HPDE6-E6E7 (cell line): Measurements from ENCODE around the gene GSTT2B.
"Not testable (repeated sequence)": the region's sequence is repeated elsewhere in the genome, so short reads cannot be mapped to it uniquely, and the experiment has no call there.

Experiments used
- DNase-seq: peaks from one replicate; pipeline ENCODE4 v3.0.0; 2011; ENCODE audit warnings: missing footprints; ENCODE audit errors: extremely low spot score

Gene GSTT2B

DNA sequence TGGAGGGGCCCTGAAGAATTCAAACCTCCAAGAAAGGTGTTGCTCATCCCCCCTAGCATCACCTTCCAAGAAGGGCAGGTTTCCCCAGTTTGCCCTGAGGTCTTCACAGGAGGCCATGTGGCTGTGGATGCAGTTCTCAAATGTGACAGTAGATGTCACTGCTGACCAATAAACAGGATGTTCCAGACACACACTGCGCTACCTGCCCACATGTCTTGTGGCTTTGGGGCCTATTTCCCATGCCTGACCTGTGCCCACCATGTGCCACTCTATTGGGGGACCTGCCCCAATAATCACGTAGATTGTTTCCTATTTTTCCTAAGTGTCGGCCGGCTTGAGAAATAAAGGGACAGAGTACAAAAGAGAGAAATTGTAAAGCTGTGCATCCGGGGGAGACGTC is 23.4 kb upstream of the GSTT2B start:
- DNase-seq, result no peak

DNA sequence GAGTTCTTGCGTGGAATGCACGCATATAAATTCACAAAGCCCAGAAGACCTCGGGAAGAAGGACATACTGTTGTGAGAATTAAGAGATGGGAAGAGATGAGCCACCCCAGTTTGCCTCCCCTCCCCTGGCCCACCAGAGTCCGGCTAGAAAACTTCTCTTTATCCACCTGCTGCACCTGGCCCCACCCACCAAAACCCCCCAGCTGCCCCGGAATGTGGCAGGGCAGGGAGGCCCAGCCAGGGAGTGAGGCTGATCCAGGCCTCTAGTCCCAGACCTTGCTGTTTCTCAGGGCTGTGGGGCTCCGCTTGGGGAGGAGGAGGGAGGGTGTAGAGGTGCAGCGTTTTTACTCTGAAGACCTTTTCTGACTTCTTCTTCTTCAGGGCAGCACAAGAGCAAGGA is 19.6 kb upstream of the GSTT2B start:
- DNase-seq, result not testable (repeated sequence)

DNA sequence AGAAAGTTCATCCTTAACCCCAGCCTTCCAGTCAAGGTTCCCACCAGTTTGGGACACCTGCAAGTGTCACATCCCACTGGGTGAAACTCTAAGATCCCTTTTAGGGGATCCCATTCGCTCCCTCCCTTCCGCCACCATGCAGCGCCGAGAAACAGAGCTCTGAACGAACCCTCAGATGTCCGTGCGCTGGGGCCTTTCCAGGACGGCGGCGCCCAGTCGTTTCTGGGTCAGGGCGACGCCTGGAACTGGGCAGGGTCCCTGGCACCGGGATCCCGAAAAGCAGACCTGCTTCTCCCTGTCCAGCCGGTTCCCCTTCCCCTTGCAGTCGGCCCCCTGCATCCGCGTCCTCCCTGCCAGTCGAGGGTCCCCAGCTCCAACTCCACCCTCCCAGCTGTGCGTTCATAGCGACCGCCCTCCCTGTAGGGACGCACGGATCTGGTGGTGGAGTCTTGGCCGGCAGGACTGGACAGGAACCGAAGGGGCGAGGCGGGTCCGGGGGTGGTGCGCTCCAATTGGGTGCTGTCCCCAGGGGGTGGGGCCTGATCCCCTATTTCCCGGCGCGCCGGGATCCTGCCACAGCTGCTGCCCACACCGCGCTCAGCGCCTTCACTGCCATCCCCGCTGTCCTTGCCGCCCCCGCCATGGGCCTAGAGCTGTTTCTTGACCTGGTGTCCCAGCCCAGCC is 18.7 kb upstream of the GSTT2B start, which contains the start of gene GSTT2:
TSS of gene GSTT2 (plus strand) at position 578 of the 684 bp plus-strand sequence.
- DNase-seq, result not testable (repeated sequence)

DNA sequence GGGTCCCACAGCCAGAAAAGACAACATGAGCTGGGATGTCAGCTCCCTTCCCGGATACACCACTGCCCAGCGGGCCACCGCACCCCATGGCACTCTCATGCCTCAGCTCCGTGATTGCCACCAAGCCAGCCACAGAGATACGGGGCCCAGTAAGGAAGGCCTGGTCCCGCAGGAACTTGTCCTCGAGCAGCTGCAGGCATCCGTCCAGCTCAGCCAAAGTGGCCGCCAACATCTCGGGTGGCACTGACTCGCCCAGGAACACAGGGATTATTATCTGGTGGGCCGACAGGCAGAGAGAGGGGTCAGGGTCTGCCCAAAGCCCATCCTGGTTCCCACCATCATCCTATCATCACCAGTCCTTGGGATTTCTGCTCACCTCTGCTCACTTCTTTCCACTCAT is 16.3 kb upstream of the GSTT2B start:
- DNase-seq, result not testable (repeated sequence)

DNA sequence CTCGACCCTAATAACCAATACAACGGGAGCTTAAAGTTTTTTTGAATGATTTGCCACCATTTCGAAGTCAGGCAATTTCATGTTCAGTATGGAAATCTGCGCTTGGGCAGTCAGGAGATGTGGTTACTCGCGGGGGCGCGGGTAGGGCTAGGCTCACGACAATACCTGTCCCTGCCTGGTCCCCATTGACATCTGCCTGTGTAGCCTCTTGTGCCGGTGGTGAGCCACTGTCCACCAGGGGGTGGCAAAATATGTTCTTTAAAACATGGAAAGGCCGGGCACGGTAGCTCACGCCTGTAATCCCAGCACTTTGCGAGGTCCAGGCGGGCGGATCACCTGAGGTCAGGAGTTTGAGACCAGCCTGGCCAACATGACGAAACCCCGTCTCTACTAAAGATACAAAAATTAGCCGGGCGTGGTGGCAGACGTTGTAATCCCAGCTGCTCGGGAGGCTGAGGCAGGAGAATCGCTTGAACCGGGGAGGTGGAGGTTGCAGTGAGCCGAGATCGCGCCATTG is 13.9 kb upstream of the GSTT2B start:
- not testable (repeated sequence) for DNase-seq

DNA sequence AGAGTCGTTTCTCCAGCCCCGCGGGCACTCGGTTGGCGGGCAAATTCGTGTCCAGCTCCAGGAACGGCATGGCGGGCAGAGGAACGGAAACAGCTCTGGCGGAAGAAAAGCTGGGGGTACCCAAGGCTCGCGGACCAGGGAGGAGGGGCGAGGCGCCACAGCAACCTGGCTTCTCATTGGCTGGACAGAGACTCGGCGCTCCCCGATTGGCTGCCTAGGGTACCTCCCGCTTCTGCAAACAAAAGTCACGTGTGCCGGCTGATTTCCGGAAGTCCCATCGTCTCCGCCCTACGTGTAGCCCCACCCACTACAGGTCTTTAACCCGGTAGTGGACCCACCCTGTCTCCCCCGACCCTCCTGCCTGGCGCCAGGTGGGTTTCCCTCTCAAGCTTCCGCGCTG is 13.3 kb upstream of the GSTT2B start, which contains the start of gene DDT:
TSS of gene DDT (minus strand) at position 97 of the 400 bp plus-strand sequence. CDS start at position 70, 27 bp downstream.
- DNase-seq, result not testable (repeated sequence)

DNA sequence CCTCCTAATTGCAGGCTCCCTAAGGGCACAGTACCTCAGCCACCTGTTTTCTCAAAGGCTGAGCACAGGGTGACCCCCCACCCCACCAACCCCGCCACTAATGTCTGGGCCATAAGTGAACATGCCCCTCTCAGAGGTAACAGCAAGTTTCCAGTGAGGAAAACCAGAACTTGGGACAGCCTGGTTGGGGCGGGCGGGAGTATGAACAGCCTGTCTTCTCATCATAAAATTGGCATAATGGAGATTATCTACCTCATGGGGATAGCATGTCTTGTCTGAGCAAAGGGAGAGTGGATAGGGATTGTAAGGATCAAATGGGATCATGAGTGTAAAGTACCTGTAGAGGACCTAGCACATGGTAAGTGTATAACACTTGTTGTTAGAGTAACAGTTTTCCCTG is 10.9 kb upstream of the GSTT2B start:
- DNase-seq, result not testable (repeated sequence)

DNA sequence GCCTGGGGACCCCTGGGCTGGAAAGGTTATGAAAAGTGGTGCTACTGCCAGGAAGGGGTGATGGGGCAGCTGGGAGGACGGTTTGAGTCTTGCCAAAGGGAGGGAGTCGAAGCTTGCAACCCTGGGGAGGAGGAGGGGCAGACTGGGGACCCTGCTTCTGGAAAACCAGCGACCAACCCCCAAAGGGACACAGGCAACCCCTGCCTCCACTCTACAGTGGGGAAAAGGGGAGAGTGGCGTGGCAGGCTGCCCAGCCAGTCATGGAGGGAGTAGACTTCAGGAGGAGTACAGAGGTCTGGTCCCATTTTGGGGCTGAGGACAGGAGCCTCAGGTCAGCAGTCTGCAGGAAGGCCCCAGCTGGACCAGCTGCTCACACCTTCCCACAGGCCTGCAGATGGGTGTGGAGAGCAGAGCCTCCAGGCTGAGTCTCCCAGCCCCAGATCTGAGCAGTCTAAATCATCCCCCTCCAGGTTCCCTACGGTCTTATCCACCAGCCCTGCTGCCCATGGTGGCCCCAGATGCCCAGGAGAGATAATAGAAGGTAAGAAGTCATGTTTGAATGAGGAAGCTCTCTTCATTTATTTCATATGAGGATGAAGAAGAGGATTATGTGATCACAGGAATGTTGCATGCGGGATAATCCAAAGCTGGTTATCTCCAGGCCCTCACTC is 10.0 kb upstream of the GSTT2B start:
- no peak for DNase-seq

DNA sequence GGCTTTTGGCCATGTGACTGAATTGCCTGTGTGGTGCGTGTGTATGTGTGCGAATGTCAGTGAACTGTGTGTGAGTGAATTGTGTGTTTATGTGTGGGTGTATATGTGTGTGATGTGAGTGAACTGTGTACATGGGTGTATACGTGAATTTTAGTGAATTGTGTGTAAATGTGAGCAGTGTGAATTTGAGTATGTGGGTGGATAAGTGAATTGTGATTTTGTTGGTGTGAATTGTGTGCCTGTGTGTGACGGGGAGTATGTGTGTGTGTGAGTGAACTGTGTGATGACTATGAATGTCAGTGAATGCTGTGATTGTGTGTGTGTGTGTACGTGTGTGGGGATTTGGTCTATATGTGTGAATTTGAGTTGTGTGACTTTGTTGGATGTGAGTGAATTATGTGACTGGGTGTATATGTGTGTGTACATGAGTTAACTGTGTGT is 9.2 kb upstream of the GSTT2B start:
- DNase-seq, result no peak

DNA sequence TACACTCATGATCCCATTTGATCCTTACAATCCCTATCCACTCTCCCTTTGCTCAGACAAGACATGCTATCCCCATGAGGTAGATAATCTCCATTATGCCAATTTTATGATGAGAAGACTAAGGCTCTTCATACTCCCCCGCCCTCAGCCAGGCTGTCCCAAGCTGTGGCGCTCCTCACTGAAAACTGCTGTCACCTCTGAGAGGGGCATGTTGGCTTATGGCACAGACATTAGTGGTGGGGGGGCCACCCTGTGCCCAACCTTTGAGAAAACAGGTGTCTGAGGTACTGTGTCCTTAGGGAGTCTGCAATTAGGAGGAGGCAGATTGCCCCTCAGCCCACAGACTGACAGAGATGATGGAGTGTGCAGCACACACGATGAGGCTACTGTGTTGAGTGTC is 8.1 kb upstream of the GSTT2B start:
- no peak for DNase-seq

DNA sequence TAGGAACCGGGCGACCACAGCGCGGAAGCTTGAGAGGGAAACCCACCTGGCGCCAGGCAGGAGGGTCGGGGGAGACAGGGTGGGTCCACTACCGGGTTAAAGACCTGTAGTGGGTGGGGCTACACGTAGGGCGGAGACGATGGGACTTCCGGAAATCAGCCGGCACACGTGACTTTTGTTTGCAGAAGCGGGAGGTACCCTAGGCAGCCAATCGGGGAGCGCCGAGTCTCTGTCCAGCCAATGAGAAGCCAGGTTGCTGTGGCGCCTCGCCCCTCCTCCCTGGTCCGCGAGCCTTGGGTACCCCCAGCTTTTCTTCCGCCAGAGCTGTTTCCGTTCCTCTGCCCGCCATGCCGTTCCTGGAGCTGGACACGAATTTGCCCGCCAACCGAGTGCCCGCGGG is 5.6 kb upstream of the GSTT2B start, which contains the start of gene DDTL:
TSS of gene DDTL (plus strand) at position 321 of the 400 bp plus-strand sequence. CDS start at position 348, 27 bp downstream.
- DNase-seq, result not testable (repeated sequence)

DNA sequence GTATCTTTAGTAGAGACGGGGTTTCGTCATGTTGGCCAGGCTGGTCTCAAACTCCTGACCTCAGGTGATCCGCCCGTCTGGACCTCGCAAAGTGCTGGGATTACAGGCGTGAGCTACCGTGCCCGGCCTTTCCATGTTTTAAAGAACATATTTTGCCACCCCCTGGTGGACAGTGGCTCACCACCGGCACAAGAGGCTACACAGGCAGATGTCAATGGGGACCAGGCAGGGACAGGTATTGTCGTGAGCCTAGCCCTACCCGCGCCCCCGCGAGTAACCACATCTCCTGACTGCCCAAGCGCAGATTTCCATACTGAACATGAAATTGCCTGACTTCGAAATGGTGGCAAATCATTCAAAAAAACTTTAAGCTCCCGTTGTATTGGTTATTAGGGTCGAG is 5.1 kb upstream of the GSTT2B start:
- not testable (repeated sequence) for DNase-seq

DNA sequence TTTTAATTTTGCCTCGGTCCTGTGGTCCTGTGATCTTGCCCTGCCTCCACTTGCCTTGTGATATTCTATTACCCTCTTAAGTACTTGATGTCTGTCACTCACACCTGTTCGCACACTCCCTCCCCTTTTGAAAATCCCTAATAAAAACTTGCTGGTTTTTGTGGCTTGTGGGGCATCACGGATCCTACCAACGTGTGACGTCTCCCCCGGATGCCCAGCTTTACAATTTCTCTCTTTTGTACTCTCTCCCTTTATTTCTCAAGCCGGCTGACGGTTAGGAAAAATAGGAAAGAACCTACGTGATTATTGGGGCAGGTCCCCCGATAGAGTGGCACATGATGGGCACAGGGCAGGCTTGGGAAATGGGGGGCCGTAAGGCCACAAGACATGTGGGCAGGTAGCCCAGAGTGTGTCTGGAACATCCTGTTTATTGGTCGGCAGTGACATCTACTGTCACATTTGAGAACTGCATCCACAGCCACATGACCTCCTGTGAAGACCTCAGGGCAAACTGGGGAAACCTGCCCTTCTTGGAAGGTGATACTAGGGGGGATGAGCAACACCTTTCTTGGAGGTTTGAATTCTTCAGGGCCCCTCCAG is 4.6 kb downstream of the GSTT2B start:
- not testable (repeated sequence) for DNase-seq

DNA sequence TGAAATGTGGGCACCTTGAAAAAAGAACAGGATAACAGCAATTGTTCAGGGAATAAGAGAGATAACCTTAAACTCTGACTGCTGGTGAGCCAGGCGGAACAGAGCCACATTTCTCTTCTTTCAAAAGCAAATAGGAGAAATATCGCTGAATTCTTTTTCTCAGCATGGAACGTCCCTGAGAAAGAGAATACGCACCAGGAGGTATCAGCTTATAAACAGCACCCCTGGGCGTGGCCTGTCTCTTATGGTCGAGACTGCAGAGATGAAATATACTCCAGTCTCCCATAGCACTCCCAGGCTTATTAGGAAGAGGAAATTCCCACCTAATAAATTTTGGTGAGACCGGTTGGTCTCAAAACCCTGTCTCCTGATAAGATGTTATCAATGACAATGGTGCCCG is 5.1 kb downstream of the GSTT2B start:
- DNase-seq, result not testable (repeated sequence)

DNA sequence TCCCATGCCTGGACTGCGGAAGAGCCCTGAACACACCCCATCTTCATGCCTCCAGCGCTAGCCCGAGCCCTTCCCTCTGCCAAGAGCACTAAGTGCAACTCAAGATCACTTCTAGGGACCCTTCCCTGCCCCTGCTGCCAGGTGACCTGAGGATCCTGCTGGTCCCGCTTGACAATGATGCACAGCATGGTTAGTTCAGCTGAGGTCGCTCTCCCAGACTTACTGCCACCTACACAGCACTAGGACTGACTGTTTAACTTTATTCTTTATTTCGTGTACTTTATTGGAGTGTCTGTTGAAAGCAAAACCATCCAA is 6.0 kb downstream of the GSTT2B start:
- DNase-seq, result not testable (repeated sequence)

DNA sequence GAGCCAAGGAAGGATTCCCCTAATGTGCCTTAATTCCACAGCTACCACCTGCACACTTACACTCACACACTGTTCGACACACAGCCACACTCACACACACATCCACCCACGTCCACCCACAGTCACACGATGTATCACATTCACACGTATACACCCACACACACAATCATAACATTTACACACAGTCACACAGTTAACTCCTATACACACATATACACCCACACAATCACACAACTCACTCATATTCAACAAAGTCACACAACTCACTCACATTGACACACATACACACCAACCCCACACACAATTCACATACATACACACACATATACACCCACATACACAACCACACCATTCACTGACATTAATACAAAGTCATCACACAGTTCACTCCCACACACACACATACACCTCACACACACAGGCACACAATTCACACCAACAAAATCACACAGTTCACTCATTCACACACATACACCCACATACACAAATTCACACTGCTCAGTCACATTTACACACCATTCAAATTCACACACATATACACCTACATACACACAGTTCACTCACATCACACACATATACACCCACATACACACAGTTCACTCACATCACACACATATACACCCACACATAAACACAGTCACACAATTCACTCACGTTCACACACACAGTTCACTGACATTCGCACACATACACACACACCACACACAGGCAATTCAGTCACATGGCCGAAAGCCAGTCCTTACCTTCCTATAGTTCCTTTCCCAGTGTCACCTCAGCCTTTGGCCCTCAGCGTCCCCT is 6.6 kb downstream of the GSTT2B start:
- not testable (repeated sequence) for DNase-seq

DNA sequence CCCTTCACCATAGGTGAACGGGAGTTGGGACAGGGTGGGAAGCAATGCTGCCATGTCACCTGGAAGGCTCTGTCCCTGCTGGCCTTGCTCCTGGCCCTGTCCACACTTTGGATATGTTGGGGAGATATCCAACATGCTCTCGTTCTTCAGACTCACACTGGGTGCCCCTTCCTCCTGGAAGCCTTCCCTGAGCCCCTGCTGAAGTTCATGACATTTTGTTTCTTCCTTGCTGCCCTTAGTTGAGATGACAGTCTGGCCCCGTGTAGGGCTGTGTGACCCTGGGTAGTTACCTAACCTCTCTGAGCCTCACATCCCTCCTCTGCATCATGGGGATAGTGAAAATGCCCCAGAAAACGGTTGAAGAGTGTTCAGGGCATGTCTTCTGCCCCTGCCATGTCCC is 7.5 kb downstream of the GSTT2B start:
- DNase-seq, result not testable (repeated sequence)

DNA sequence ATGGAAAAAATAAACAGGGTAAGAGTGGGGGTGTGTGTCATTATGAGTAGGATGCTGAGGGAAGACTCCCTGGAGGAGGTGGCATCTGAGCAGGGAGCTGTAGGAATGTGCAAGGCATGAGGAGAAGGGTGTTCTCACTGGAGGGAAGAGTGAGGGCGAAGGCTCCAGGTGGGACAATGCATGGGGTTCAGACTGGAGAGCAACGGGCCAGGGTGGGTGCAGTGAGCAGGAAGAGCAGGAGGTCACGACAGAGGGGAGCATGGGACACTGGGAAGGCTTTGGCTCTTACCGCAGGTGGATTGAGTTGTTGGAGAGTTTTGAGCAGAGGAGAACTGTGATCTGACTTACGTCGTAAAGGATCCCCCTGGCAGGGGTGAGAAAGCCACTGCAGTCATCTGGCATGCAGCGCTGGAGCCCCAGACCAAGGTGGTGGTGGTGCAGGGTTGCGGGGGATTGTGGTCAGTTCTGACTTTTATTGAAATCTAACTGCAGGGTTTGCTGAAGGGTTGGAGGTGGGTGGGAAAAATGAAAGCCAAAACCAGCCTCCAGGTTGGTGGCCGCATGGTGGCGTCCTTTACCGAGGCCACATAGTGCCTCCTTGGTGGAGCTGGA is 8.1 kb downstream of the GSTT2B start:
- not testable (repeated sequence) for DNase-seq

DNA sequence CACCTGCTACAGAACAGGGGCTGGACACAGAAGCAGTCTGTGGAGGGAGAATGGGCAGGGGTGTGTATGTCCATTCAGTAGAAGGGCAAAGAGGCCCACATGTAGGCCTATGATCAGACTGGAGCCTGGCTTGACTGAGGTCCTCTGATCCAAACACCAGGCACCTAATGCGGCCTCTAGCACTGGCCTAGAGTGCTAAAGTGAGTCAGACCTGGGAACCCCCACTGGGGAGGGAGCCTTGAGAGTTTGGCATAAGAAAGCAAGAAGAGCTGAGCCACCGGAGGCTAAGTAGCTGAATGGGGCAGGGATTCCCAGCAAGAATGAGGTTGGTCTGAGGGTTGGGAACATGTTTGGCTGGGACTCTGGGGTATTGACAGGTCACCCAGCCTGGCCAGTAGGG is 9.6 kb downstream of the GSTT2B start:
- DNase-seq, result not testable (repeated sequence)

DNA sequence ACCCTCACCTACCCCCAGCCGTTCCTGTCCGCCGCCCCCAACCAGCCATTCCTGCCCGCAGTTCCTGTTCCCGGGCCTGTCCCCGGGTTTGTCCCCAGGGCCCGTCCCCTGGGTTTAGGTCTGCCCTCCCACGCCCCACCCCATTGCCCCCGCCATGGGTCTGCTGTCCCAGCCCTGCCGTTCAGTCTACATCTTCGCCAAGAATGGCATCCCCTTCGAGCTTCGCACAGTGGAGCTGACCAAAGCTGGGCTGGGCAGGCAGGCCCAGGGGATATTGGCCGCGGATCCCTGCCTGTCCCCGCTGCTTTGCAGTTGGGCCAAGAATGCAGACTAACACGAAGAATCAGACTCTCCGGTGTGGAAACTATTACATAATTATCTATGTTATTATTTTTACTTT is 11.2 kb downstream of the GSTT2B start:
- DNase-seq, result not testable (repeated sequence)

DNA sequence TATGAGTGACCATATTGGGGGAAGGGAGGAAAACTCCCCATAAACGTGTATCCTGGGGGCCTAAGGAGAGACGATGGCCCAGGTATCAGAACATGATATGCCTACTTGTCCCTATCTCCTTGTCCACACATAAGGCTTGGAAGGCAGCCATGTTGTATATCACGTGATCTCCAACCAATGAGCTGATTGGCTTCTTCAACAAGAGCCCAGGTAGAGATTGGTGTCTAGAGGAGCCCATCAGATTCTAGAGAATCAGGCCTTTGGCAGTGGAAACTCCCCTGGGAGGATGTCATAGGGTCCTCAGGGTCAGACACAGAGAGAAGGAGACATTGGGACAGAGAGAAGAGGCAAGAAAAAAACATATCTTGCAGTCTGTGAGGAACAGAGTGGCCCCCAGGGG is 13.6 kb downstream of the GSTT2B start:
- not testable (repeated sequence) for DNase-seq
